Measurements from ENCODE around the gene CTSK. TPM values are rescaled to one million over a fixed set of nuclear protein-coding genes. Genes with fewer than 3 reads are reported as not detected.
"Not testable (repeated sequence)": the region's sequence is repeated elsewhere in the genome, so short reads cannot be mapped to it uniquely, and the experiment has no call there.

The CTSK gene
- total RNA-seq, 1 experiment from 2014 or later, result 4.7 TPM

DNA sequence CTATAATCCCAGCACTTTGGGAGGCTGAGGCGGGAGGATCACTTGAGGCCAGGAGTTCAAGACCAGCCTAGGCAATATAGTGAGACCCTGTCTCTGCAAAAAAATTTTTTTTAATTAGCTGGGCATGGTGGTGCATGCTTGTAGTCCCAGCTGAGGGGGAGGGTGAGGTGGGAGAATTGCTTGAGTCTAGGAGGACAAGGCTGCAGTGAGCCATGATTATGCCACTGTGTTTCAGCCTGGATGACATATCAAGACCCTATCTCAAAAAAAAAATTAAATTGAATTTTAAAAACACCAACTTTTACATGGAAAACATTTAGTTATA, 42.1 kb downstream of the CTSK start:
- H3F3A ChIP-seq (ENCODE audit: insufficient read depth, low read depth); H3K9me3 ChIP-seq (ENCODE audit: insufficient read depth, low read depth); H3K27me3 ChIP-seq (ENCODE audit: insufficient read depth, low read depth); H3K27ac ChIP-seq; intact Hi-C loops (cut with micrococcal nuclease; ENCODE audit: unreplicated experiment); H3K9me2 ChIP-seq (ENCODE audit: insufficient read depth); H3K79me2 ChIP-seq (ENCODE audit: low read depth); H4K20me1 ChIP-seq (ENCODE audit: insufficient read depth); BruUV-seq (replicated peaks); H3K4me3 ChIP-seq; H3K36me3 ChIP-seq (ENCODE audit: low read depth); DNase-seq: not testable (repeated sequence)
- Histone ChIP-seq H2AFZ (peak overlapping the region; percentile 64), H3K4me2 (0 out of 2 replicates have a peak overlapping the region, but pooled peaks have one; percentile 37), H3K4me1 (replicated peaks; ENCODE audit: insufficient read depth) (0 out of 2 replicates have a peak, but pooled peaks cover 18% of the 10 kb centered on the region)
- ChIA-PET POLR2A (ENCODE audit: unreplicated experiment) (interaction anchor here (0.6 kb wide), 1 partner anchor 69 kb away, joined by 3 read pairs; the partner anchor contains the start of gene GOLPH3L), CTCF (interaction anchor here (0.6 kb wide), 1 partner anchor 158 kb away, joined by 4 read pairs; no protein-coding TSS in a partner anchor)

GRCh38 chr1:150765296-150765976, 42.6 kb downstream of the CTSK start, which contains the start of gene CTSS:
Gene CTSS (minus strand): TSS chr1:150765778. CDS start chr1:150764763, 1,015 bp downstream.
- Histone ChIP-seq H2AFZ (peak within 1 kb of the TSS; percentile 64), H3K79me2 (ENCODE audit: low read depth) (no peaks in the 10 kb centered on the region), H3K4me3 (no peak within 1 kb of the TSS; the same call in 1 of the 2 replicates), H3K4me2 (peak within 1 kb of the TSS; percentile 37), H3K27me3 (ENCODE audit: insufficient read depth, low read depth) (no peaks in the 10 kb centered on the region), H3K27ac (peak within 1 kb of the TSS; percentile 17; the same call in 1 of the 2 replicates), H3K9me2 (ENCODE audit: insufficient read depth) (no peaks in the 10 kb centered on the region), H4K20me1 (ENCODE audit: insufficient read depth) (no peaks in the 10 kb centered on the region), H3K36me3 (ENCODE audit: low read depth) (no peaks in the 10 kb centered on the region), H3K4me1 (replicated peaks; ENCODE audit: insufficient read depth) (0 out of 2 replicates have a peak, but pooled peaks cover 18% of the 10 kb centered on the region), H3K9me3 (ENCODE audit: insufficient read depth, low read depth) (no peaks in the 10 kb centered on the region), H3F3A (ENCODE audit: insufficient read depth, low read depth) (0 out of 2 replicates have a peak, but pooled peaks cover 5% of the 10 kb centered on the region)
- TF ChIP-seq EZH2 (IDR thresholded peaks at IDR 0.05; ENCODE audit: low read depth), result no peak
- TF ChIP-seq, protein P1, sequence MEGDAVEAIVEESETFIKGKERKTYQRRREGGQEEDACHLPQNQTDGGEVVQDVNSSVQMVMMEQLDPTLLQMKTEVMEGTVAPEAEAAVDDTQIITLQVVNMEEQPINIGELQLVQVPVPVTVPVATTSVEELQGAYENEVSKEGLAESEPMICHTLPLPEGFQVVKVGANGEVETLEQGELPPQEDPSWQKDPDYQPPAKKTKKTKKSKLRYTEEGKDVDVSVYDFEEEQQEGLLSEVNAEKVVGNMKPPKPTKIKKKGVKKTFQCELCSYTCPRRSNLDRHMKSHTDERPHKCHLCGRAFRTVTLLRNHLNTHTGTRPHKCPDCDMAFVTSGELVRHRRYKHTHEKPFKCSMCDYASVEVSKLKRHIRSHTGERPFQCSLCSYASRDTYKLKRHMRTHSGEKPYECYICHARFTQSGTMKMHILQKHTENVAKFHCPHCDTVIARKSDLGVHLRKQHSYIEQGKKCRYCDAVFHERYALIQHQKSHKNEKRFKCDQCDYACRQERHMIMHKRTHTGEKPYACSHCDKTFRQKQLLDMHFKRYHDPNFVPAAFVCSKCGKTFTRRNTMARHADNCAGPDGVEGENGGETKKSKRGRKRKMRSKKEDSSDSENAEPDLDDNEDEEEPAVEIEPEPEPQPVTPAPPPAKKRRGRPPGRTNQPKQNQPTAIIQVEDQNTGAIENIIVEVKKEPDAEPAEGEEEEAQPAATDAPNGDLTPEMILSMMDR (conservative IDR thresholded peaks at IDR 0.05), result no peak
- intact Hi-C loops (cut with micrococcal nuclease; ENCODE audit: unreplicated experiment), result no loop called here
- BruUV-seq (replicated peaks), result no TSS peak
- no peak for DNase-seq
- ChIA-PET CTCF (no interaction called here), POLR2A (ENCODE audit: unreplicated experiment) (no interaction called here)

- peak in 1 of 2 experiments; percentile 42 for DNase-seq
- no peak overlapping the region for H2AFZ ChIP-seq
- TF ChIP-seq EZH2 (IDR thresholded peaks at IDR 0.05; ENCODE audit: low read depth), result no peak
- TF ChIP-seq, protein P1 (conservative IDR thresholded peaks at IDR 0.05), result no peak
Measured at GRCh38 chr1:150764617-150765101, 43.4 kb downstream of the CTSK start.

More at GRCh38 chr1:150764617-150765101, 43.4 kb downstream of the CTSK start:
- intact Hi-C loops (cut with micrococcal nuclease; ENCODE audit: unreplicated experiment), result no loop called here
- no peak overlapping the region for H3K27ac ChIP-seq
- H3K4me2 ChIP-seq, result no peak overlapping the region
- H3K4me1 ChIP-seq (replicated peaks; ENCODE audit: insufficient read depth), result 0 out of 2 replicates have a peak, but pooled peaks cover 18% of the 10 kb centered on the region
- no peaks in the 10 kb centered on the region for H3K9me3 ChIP-seq (ENCODE audit: insufficient read depth, low read depth)
- H3K4me3 ChIP-seq, result no peak overlapping the region
- H4K20me1 ChIP-seq (ENCODE audit: insufficient read depth), result no peaks in the 10 kb centered on the region
- POLR2A ChIA-PET (ENCODE audit: unreplicated experiment), result no interaction called here
- BruUV-seq (replicated peaks), result no TSS peak
- H3K79me2 ChIP-seq (ENCODE audit: low read depth), result no peaks in the 10 kb centered on the region
- no peaks in the 10 kb centered on the region for H3K36me3 ChIP-seq (ENCODE audit: low read depth)
- H3K9me2 ChIP-seq (ENCODE audit: insufficient read depth), result no peaks in the 10 kb centered on the region
- H3F3A ChIP-seq (ENCODE audit: insufficient read depth, low read depth), result 0 out of 2 replicates have a peak, but pooled peaks cover 5% of the 10 kb centered on the region
- CTCF ChIA-PET, result no interaction called here
- no peaks in the 10 kb centered on the region for H3K27me3 ChIP-seq (ENCODE audit: insufficient read depth, low read depth)
